C4-2B (cell line): ENCODE results near the gene HTR4.
A peak's percentile ranks its signal among the peaks of the same experiment; 100 is the strongest.

Experiments
- H3K27ac ChIP-seq: fragments of 450-650 bp; 2 replicates; pipeline ENCODE4 v1.5.1; 2017
- ZFX ChIP-seq: fragments of 450-650 bp; IDR thresholded peaks from 2 replicates; pipeline ENCODE4 v1.6.1; 2017
- TF ChIP-seq, protein P1 (sequence below): fragments of 450-650 bp; conservative IDR thresholded peaks from 2 replicates; pipeline ENCODE4 v1.5.1; 2017; ENCODE audit warnings: mild to moderate bottlenecking

HTR4 gene

DNA sequence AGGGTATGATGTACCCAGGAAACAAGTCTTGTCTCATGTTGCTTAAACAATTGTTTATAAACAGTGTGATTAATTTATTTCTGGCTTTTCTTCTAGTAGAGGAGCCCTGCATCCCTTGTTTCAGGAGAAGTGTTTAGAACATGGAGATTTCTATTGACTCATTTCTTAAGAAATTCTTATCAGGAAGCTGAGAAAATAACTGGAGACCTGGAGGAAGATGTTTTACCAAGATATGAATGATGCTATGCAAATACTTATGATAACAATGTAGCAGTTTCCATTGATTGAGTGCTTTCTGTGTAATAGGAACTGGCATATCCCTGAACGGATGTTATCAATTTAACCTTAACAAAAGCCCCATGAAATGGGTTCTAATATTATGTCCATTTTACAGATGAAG, 162.0 kb downstream of the HTR4 start:
- TF ChIP-seq ZFX, result no peak
- TF ChIP-seq, protein P1, sequence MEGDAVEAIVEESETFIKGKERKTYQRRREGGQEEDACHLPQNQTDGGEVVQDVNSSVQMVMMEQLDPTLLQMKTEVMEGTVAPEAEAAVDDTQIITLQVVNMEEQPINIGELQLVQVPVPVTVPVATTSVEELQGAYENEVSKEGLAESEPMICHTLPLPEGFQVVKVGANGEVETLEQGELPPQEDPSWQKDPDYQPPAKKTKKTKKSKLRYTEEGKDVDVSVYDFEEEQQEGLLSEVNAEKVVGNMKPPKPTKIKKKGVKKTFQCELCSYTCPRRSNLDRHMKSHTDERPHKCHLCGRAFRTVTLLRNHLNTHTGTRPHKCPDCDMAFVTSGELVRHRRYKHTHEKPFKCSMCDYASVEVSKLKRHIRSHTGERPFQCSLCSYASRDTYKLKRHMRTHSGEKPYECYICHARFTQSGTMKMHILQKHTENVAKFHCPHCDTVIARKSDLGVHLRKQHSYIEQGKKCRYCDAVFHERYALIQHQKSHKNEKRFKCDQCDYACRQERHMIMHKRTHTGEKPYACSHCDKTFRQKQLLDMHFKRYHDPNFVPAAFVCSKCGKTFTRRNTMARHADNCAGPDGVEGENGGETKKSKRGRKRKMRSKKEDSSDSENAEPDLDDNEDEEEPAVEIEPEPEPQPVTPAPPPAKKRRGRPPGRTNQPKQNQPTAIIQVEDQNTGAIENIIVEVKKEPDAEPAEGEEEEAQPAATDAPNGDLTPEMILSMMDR, result no peak
- no peak overlapping the region for H3K27ac ChIP-seq

DNA sequence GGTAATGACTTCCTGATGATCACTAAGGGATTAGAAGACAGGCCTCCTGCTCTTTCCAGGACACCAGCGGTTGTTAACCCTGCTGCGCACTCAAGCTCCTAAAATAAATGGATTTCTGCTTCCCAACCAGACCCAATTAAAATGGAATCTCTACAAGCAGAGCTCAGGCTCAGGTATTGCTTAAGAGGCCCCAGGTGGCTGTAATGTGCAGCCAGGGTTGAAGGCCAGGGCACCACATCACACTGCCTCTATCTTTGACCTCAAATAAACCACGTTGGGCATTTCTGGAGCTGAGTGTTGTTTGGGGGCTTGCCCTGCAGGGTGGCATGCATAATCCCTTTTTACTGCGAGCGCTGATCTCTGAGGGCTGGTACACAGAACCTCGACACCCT, 162.5 kb downstream of the HTR4 start:
- TF ChIP-seq, protein P1, result no peak
- TF ChIP-seq ZFX, result no peak
- peak overlapping the region; percentile 15; the same call in 1 of the 2 replicates for H3K27ac ChIP-seq

DNA sequence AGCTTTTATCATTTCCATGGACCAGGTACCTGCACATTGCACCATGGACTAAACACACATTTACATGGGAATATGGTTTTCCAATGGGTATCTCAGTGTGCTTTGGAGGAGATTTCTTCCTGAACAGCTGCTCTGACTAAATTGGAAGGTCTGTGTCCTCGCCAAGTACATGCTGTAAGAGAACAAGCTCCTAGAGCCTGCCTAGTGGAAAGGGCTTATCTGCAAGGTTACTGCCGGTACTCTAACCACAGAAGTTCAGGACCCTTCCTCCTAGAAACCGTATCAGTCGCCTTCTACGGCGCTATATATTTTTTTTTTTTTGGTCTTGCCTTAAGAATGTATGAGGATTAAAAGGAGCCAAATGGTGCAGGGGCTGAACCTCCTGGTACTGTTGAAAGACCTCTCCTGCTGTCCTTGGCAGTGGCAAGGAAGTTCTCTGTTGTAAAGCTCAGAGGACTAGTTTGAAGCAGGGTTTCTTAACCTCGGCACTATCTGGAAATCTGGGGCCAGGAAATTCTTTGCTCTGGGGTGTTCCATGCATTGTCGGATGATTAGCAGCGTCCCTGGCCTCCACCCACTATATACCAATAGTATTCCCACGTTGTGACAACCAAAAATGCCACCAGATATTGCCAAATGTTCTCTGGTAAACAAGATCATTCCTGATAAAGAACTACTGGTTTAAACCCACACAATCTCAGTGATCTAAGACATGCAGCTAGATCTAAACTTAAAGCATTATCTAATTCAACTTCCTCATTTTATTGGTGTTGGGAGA, 163.1 kb downstream of the HTR4 start:
- peak overlapping the region; percentile 20; the same call in 1 of the 2 replicates for H3K27ac ChIP-seq
- TF ChIP-seq, protein P1, result no peak
- TF ChIP-seq ZFX, result no peak

- TF ChIP-seq, protein P1, result no peak
- TF ChIP-seq ZFX, result no peak
- H3K27ac ChIP-seq, result no peak overlapping the region
Measured at GRCh38 chr5:148488757-148489156, 165.6 kb downstream of the HTR4 start.

DNA sequence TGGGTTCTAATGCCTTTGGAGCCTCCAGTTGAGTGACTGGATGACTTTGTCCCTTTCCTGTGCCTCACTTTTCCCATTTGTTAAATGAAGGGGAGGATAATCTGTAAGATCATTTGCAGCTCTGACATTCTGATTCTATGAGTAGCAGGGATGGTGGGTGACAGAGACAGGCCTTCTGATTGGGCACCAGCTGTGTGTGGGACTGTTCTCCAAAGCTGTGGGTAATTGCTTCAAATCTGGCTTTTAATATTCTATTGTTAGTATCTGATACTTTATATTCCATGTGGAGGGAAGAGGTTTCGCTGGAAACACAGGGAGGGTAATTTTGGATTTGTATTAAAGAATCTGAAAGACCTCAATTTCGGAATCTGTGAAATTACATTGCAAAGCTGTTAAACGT, 167.9 kb downstream of the HTR4 start:
- TF ChIP-seq, protein P1, result no peak
- TF ChIP-seq ZFX, result no peak
- H3K27ac ChIP-seq, result no peak overlapping the region

DNA sequence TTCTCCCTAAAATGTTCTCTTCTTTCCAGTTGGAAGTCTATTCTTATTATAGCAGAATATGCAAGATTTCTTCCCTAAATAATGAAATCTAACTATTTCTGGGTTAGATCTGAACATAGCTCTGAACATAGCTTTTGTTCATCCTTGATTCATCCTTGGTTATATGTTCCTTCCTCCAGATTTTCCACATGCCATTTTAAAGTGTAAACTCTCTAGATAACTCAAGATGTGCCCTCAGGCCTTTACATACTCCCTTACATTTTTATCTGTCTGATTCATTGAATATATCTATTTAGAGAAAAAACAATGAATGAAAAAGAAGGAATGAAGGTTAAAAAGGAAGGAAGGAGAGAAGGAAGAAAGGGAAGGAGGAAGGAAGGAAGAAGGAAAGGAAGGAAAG, 169.7 kb downstream of the HTR4 start:
- no peak overlapping the region for H3K27ac ChIP-seq
- TF ChIP-seq, protein P1, result no peak
- TF ChIP-seq ZFX, result no peak

- H3K27ac ChIP-seq, result no peak overlapping the region
- TF ChIP-seq ZFX, result no peak
Measured at GRCh38 chr5:148483750-148484149, 170.6 kb downstream of the HTR4 start.
